Melanocyte of skin (primary cell): ENCODE data around the gene TPSB2. TPM values are rescaled to one million over a fixed set of nuclear protein-coding genes. Genes with fewer than 3 reads are reported as not detected.

Source experiments
- total RNA-seq, 2 donors: library from RNA; depleted of rRNA; stranded (reverse); fragments of >200 nt; gene quantifications; 2 replicates each; pipeline ENCODE4 v1.2.3, GENCODE V29; 2012

The TPSB2 gene
- total RNA-seq = not detected

GRCh38 chr16:1230084-1230470 is at the start of gene TPSB2:
TPSB2 (minus strand) TSS chr16:1230184; CDS start chr16:1229951, 233 bp downstream.

GRCh38 chr16:1255276-1256122 is 25.5 kb upstream of the TPSB2 start, which contains the start of gene TPSD1:
TPSD1 (plus strand) TSS chr16:1256069; CDS start chr16:1256281, 212 bp downstream.

GRCh38 chr16:1240436-1240835 is 10.5 kb upstream of the TPSB2 start, which contains the start of gene TPSAB1:
TPSAB1 (plus strand) TSS chr16:1240705; CDS start chr16:1240939, 234 bp downstream.

GRCh38 chr16:1225051-1225451 is 4.9 kb downstream of the TPSB2 start, which contains the start of gene TPSG1:
TPSG1 (minus strand) TSS chr16:1225268; CDS start chr16:1225252, 16 bp downstream.

Other genes starting within 250 kb of the TPSB2 start
- 10 to 100 TPM in 1 of 2 donors, 1 to 10 TPM in 1; 1.0 to 14.3 TPM for gene SOX8, start 248.4 kb downstream of the TPSB2 start, total RNA-seq
- gene SSTR5, start 157.4 kb downstream of the TPSB2 start, total RNA-seq = not detected
- not detected for gene C1QTNF8, start 133.9 kb downstream of the TPSB2 start, total RNA-seq
- 1 to 10 TPM in 1 of 2 donors, under 1 TPM in 1; under 0.01 to 1.7 TPM for gene CACNA1H, start 77.1 kb downstream of the TPSB2 start, total RNA-seq
- not detected for gene TPSG1, start 4.9 kb downstream of the TPSB2 start, total RNA-seq
- not detected for gene TPSAB1, start 10.5 kb upstream of the TPSB2 start, total RNA-seq
- gene TPSD1, start 25.9 kb upstream of the TPSB2 start, total RNA-seq = not detected
- 10 to 100 TPM; 50.9 to 69.9 TPM for gene UBE2I, start 79.5 kb upstream of the TPSB2 start, total RNA-seq
- gene BAIAP3, start 103.5 kb upstream of the TPSB2 start, total RNA-seq = under 1 TPM in 1 of 2 donors, not detected in 1; 0.34 TPM
- 10 to 100 TPM; 42.7 to 52.3 TPM for gene TSR3, start 121.7 kb upstream of the TPSB2 start, total RNA-seq
- 10 to 100 TPM; 28.3 to 47.5 TPM for gene GNPTG, start 121.7 kb upstream of the TPSB2 start, total RNA-seq
- gene UNKL, start 184.5 kb upstream of the TPSB2 start, total RNA-seq = 1 to 10 TPM; 7.0 to 7.2 TPM
- 10 to 100 TPM in 1 of 2 donors, 1 to 10 TPM in 1; 9.3 to 17.3 TPM for gene UQCC4, start 190.6 kb upstream of the TPSB2 start, total RNA-seq
- not detected for gene PERCC1, start 200.9 kb upstream of the TPSB2 start, total RNA-seq
- gene CCDC154, start 214.4 kb upstream of the TPSB2 start, total RNA-seq = 1 to 10 TPM in 1 of 2 donors, under 1 TPM in 1; 0.67 to 2.8 TPM
- gene CLCN7, start 244.8 kb upstream of the TPSB2 start, total RNA-seq = 100 to 1,000 TPM; 476 to 523 TPM